K562 (cell line): ENCODE measurements around the gene MRPL42. TPM values are rescaled to one million over a fixed set of nuclear protein-coding genes. Genes with fewer than 3 reads are reported as not detected.

Source experiments
- ATAC-seq: fragments of 200-7000 bp; cut with Tn5 transposase; 3 replicates; pipeline ENCODE4 v1.9.1; 2020; ENCODE audit warnings: moderate library complexity
- BruUV-seq: library from RNA; stranded (reverse); fragments of 400-500 nt; replicated peaks from 2 replicates; lab custom pipeline; 2021; lab: Mats Ljungman, UMichigan
- CTCF ChIA-PET: fragments of 300-600 bp; formaldehyde crosslinking; extraction: SDS; loops from one replicate; lab custom pipeline; 2021; ENCODE audit warnings: low intra/inter-chr PET ratio; lab: Yijun Ruan, JAX
- POLR2A ChIA-PET: fragments of 300-600, 350-650 bp; sonication (Branson Sonifier 250); formaldehyde crosslinking; extraction: SDS; loops from one replicate; lab custom pipeline; 2021; ENCODE audit warnings: antibody characterized with exemption, inconsistent platforms; lab: Yijun Ruan, JAX
- DNase-seq, 4 experiments: peaks; one replicate each; pipeline versions ENCODE4 v3.0.0 to v3.0.0-alpha.2; 2011 to 2018; ENCODE audit warnings: low spot score in 3 of 4, mixed read lengths in 3 of 4; ENCODE audit errors: extremely low read depth in 1 of 4
- FAIRE-seq: peaks from 2 replicates; lab custom pipeline; 2011; peaks lifted over from hg19 to GRCh38; lab: Jason Lieb, UNC
- H2AFZ ChIP-seq: 2 replicates; pipeline ENCODE4 v1.6.0; 2011; ENCODE audit warnings: low read depth, low read length, control low read depth, inconsistent platforms
- H3K27ac ChIP-seq: fragments of 200-600 bp; 3 replicates; pipeline ENCODE4 v1.8.0; 2011; ENCODE audit warnings: low read depth, mild to moderate bottlenecking, control low read depth, inconsistent platforms, low read length, moderate library complexity, mixed read lengths; ENCODE audit errors: extremely low read depth
- H3K27me3 ChIP-seq, 2 experiments: fragments of 300-600 bp in 1 of 2; 2 replicates in 1 of 2; 3 replicates in 1 of 2; pipeline versions ENCODE4 v1.6.0 to v1.8.0; 2011; ENCODE audit warnings: inconsistent platforms in 2 of 2, low read length in 2 of 2, mild to moderate bottlenecking in 1 of 2, mixed read lengths in 1 of 2, moderate library complexity in 1 of 2; ENCODE audit not compliant: control insufficient read depth in 2 of 2, insufficient read depth in 2 of 2
- H3K36me3 ChIP-seq: fragments of 300-600 bp; 3 replicates; pipeline ENCODE4 v1.8.0; 2011; ENCODE audit warnings: mild to moderate bottlenecking, low read length, inconsistent platforms; ENCODE audit not compliant: control insufficient read depth, insufficient read depth
- H3K4me1 ChIP-seq, 2 experiments: fragments of 200-600 bp in 1 of 2; replicated peaks in 1 of 2; 2 replicates in 1 of 2; 3 replicates in 1 of 2; pipeline versions ENCODE4 v1.5.1 to v1.8.0; 2011; ENCODE audit warnings: inconsistent platforms in 2 of 2, low read length in 2 of 2, mild to moderate bottlenecking in 1 of 2, mixed read lengths in 1 of 2, moderate library complexity in 1 of 2; ENCODE audit not compliant: control insufficient read depth in 2 of 2, insufficient read depth in 2 of 2
- H3K4me2 ChIP-seq: 2 replicates; pipeline ENCODE4 v1.6.1; 2011; ENCODE audit warnings: low read length, control low read depth, inconsistent platforms, mixed read lengths; ENCODE audit not compliant: insufficient read depth
- H3K4me3 ChIP-seq: fragments of 200-600 bp; sonication (generic), shearing (Covaris generic); 2 replicates; pipeline ENCODE4 v1.5.1; 2016; ENCODE audit warnings: control low read depth, inconsistent platforms
- H3K79me2 ChIP-seq: fragments of 200-600 bp; 3 replicates; pipeline ENCODE4 v1.8.0; 2011; ENCODE audit warnings: low read length, inconsistent platforms; ENCODE audit not compliant: control insufficient read depth, insufficient read depth
- H3K9ac ChIP-seq, 2 experiments: 2 replicates each; pipeline versions ENCODE4 v1.6.0 to v1.6.1; 2011; ENCODE audit warnings: low read depth in 2 of 2, low read length in 2 of 2, control low read depth in 1 of 2, inconsistent platforms in 1 of 2, mild to moderate bottlenecking in 1 of 2, mixed read lengths in 1 of 2; ENCODE audit not compliant: insufficient read depth in 1 of 2
- H3K9me1 ChIP-seq: one replicate; pipeline ENCODE4 v1.6.0; 2011; ENCODE audit warnings: inconsistent platforms, mild to moderate bottlenecking, low read length, moderate library complexity; ENCODE audit not compliant: control insufficient read depth, insufficient read depth
- H3K9me3 ChIP-seq: replicated peaks from 2 replicates; pipeline ENCODE4 v1.5.1; 2011; ENCODE audit warnings: low read depth, low read length, inconsistent platforms; ENCODE audit not compliant: control insufficient read depth, insufficient read depth
- H4K20me1 ChIP-seq: replicated peaks from 2 replicates; pipeline ENCODE4 v1.6.1; 2011; ENCODE audit warnings: low read length, inconsistent platforms, mixed read lengths; ENCODE audit not compliant: control insufficient read depth, insufficient read depth
- CHD2 ChIP-seq: IDR thresholded peaks from 2 replicates; pipeline ENCODE4 v1.6.1; 2011; ENCODE audit warnings: low read depth, low read length
- CREB5 ChIP-seq: fragments of 250-450 bp; sonication (Bioruptor Pico); IDR thresholded peaks from 2 replicates; pipeline ENCODE4 v1.5.0; 2020; ENCODE audit warnings: mild to moderate bottlenecking
- FOXJ3 ChIP-seq: sonication (generic); formaldehyde crosslinking; IDR thresholded peaks from 2 replicates; pipeline ENCODE4 v1.4.0; 2020; ENCODE audit warnings: mild to moderate bottlenecking, missing genetic modification reagents
- GABPB1 ChIP-seq: sonication (generic); formaldehyde crosslinking; IDR thresholded peaks from 2 replicates; pipeline ENCODE4 v1.8.0; 2022; ENCODE audit warnings: mild to moderate bottlenecking, missing genetic modification reagents
- GABPB2 ChIP-seq: fragments of 250-450 bp; sonication (Bioruptor Pico); conservative IDR thresholded peaks from 2 replicates; pipeline ENCODE4 v1.5.1; 2021; ENCODE audit warnings: mild to moderate bottlenecking
- KDM2B ChIP-seq: fragments of 250-450 bp; sonication (Bioruptor Pico); IDR thresholded peaks from 2 replicates; pipeline ENCODE4 v1.8.0; 2021; ENCODE audit warnings: mild to moderate bottlenecking, moderate library complexity
- KLF1 ChIP-seq: fragments of 450-650 bp; IDR thresholded peaks from 2 replicates; pipeline ENCODE4 v1.6.1; 2016; ENCODE audit warnings: missing genetic modification characterization, missing compliant biosample characterization
- KLF10 ChIP-seq: fragments of 250-450 bp; sonication (Bioruptor Pico); IDR thresholded peaks from 2 replicates; pipeline ENCODE4 v1.6.1; 2021; ENCODE audit warnings: matching md5 sums
- MEIS2 ChIP-seq: fragments of 450-650 bp; IDR thresholded peaks from 2 replicates; pipeline ENCODE4 v1.6.1; 2014; ENCODE audit warnings: mild to moderate bottlenecking; ENCODE audit not compliant: partially characterized antibody
- MLX ChIP-seq, 2 experiments: fragments of 450-650 bp in 1 of 2; sonication (generic) in 1 of 2; formaldehyde crosslinking; conservative IDR thresholded peaks; 2 replicates each; pipeline versions ENCODE4 v1.4.0 to v1.8.1; 2020 to 2022; ENCODE audit warnings: mild to moderate bottlenecking in 1 of 2, missing genetic modification reagents in 1 of 2
- PCBP1 ChIP-seq: fragments of 200-400 bp; formaldehyde crosslinking; IDR thresholded peaks from 2 replicates; pipeline ENCODE4 v1.6.1; 2018; ENCODE audit warnings: mild to moderate bottlenecking, low read depth, low read length; ENCODE audit not compliant: poor library complexity, severe bottlenecking
- PHF20 ChIP-seq: fragments of 450-650 bp; IDR thresholded peaks from 2 replicates; pipeline ENCODE4 v1.6.1; 2018; ENCODE audit not compliant: partially characterized antibody
- POLR3G ChIP-seq: IDR thresholded peaks from 2 replicates; pipeline ENCODE4 v1.6.1; 2011; ENCODE audit not compliant: insufficient read length, insufficient replicate concordance; ENCODE audit errors: extremely low read depth
- SNIP1 ChIP-seq: fragments of 450-650 bp; IDR thresholded peaks from 2 replicates; pipeline ENCODE4 v1.7.1; 2017; ENCODE audit warnings: low read depth, mild to moderate bottlenecking
- TFAP4 ChIP-seq: sonication (generic); formaldehyde crosslinking; IDR thresholded peaks from 2 replicates; pipeline ENCODE4 v1.8.0; 2022; ENCODE audit warnings: missing genetic modification reagents, mild to moderate bottlenecking, moderate library complexity, borderline replicate concordance
- UBTF ChIP-seq, 2 experiments: IDR thresholded peaks; 2 replicates each; pipeline ENCODE4 v1.6.1; 2012; ENCODE audit warnings: improper control_type of control experiment in 2 of 2, low read depth in 2 of 2, low read length in 2 of 2, borderline replicate concordance in 1 of 2
- YY1 ChIP-seq, 3 experiments: IDR thresholded peaks; 2 replicates each; pipeline ENCODE4 v1.6.1; 2011; ENCODE audit warnings: low read length in 2 of 3, mild to moderate bottlenecking in 2 of 3, moderate library complexity in 2 of 3, borderline replicate concordance in 1 of 3, control low read depth in 1 of 3, low read depth in 1 of 3; ENCODE audit not compliant: insufficient read depth in 3 of 3, insufficient replicate concordance in 2 of 3, control insufficient read depth in 1 of 3, insufficient read length in 1 of 3; ENCODE audit errors: extremely low read depth in 1 of 3
- ZSCAN29 ChIP-seq: fragments of 450-650 bp; IDR thresholded peaks from 2 replicates; pipeline ENCODE4 v1.6.1; 2017
- WGBS: fragments of 100-300 bp; shearing (Covaris generic); methylation state at CpG from one replicate; pipeline ENCODE4 v1.1.6; 2016; ENCODE audit warnings: low coverage, mixed read lengths; ENCODE audit not compliant: insufficient coverage; ENCODE audit errors: missing lambda C conversion rate; 5-methylcytosine and 5-hydroxymethylcytosine counted together
- in situ Hi-C: fragments of 300-500 bp; cut with MboI; formaldehyde crosslinking; loops from 4 replicates; pipeline ENCODE4 v1.15.0; 2018; ENCODE audit warnings: inconsistent platforms, mixed read lengths
- intact Hi-C: fragments of 100-400 bp; cut with micrococcal nuclease; formaldehyde crosslinking; loops from 2 replicates; pipeline ENCODE4 v1.14.2; 2022
- polyA plus RNA-seq, 8 experiments: library from polyadenylated mRNA; depleted of rRNA in 4 of 8; stranded (reverse) in 5 of 8; unstranded in 3 of 8; fragments of >200 nt; fragmentation: Nextera tagmentation in 2 of 8; fragmentation: Illumina TruSeq in 1 of 8; extraction: Ambion mirVana in 2 of 8; extraction: Trizol in 1 of 8; gene quantifications; 2 replicates each; pipeline versions ENCODE4 v1.2.1 to v1.2.3, GENCODE V29; 2011 to 2014; ENCODE audit warnings: inconsistent platforms in 1 of 8, missing spikeins in 1 of 8
- total RNA-seq, 7 experiments: library from RNA; depleted of rRNA in 6 of 7; stranded (reverse); fragments of >200 nt in 6 of 7; fragmentation: Illumina TruSeq in 2 of 7; extraction: Trizol in 2 of 7; gene quantifications; 2 replicates each; pipeline versions ENCODE4 v1.2.1 to v1.2.3, GENCODE V29; 2011 to 2021; ENCODE audit warnings: low replicate concordance in 1 of 7

The MRPL42 gene
- total and polyA plus RNA-seq, 9 of the 15 experiments (the other 6 are each of a cell fraction or from before 2014, with no cell fraction given), result 104 to 806 (median 218) TPM

GRCh38 chr12:93494096-93494495 is 26.8 kb downstream of the MRPL42 start:
- in situ Hi-C loops (no loop called here), intact Hi-C loops (no loop called here)
- Histone ChIP-seq H3K4me2 (no peak overlapping the region), H3K9me1 (no peaks in the 10 kb centered on the region), H3K4me1 (no peaks in the 10 kb centered on the region), H3K4me3 (no peak overlapping the region), H3K36me3 (peaks cover 62% of the 10 kb centered on the region; the same call in 2 of the 3 replicates), H3K27ac (no peak overlapping the region), H3K79me2 (no peaks in the 10 kb centered on the region), H4K20me1 (no peaks in the 10 kb centered on the region), H2AFZ (no peak overlapping the region), H3K27me3 (no peaks in the 10 kb centered on the region), H3K9me3 (no peaks in the 10 kb centered on the region), H3K9ac (no peak overlapping the region)
- FAIRE-seq (no peak), ATAC-seq (no peak), DNase-seq (no peak)
- CTCF ChIA-PET, result no interaction called here
- POLR2A ChIA-PET, result interaction anchor here (0.8 to 1.7 kb wide), 2 partner anchors 9 to 15 kb away, joined by 4 read pairs; no protein-coding TSS in a partner anchor
- WGBS, result 96% methylated on average over 3 of the region's 3 CpGs
- BruUV-seq, result no TSS peak
- TF ChIP-seq SNIP1 (no peak), GABPB2 (CRISPR knock-in tag) (no peak), PHF20 (no peak), GABPB1 (CRISPR knock-in tag) (no peak), KDM2B (CRISPR knock-in tag) (no peak), MLX (CRISPR knock-in tag; conservative IDR thresholded peaks at IDR 0.05) (no peak), POLR3G (no peak), CREB5 (CRISPR knock-in tag) (no peak), YY1 (IDR thresholded peaks at IDR 0.05; ENCODE audit: borderline replicate concordance in 1 of 3, control insufficient read depth in 1 of 3, extremely low read depth in 1 of 3, insufficient read depth in 3 of 3, insufficient read length in 1 of 3, insufficient replicate concordance in 2 of 3, low read depth in 1 of 3, low read length in 2 of 3) (no peak), KLF1 (no peak), KLF10 (no peak), FOXJ3 (CRISPR knock-in tag) (no peak), PCBP1 (no peak), UBTF (IDR thresholded peaks at IDR 0.05; ENCODE audit: borderline replicate concordance in 1 of 2, low read depth in 2 of 2, low read length in 2 of 2) (no peak), CHD2 (no peak), TFAP4 (CRISPR knock-in tag) (no peak), ZSCAN29 (no peak), MEIS2 (no peak)
